ENCODE data around the gene DSC3. TPM values are rescaled to one million over a fixed set of nuclear protein-coding genes. Genes with fewer than 3 reads are reported as not detected.

Gene DSC3
- total and polyA plus RNA-seq, 2 donors (not counting 3 experiments of a cell fraction or from before 2014, with no cell fraction given) = 0.04 to 0.18 TPM

DNA sequence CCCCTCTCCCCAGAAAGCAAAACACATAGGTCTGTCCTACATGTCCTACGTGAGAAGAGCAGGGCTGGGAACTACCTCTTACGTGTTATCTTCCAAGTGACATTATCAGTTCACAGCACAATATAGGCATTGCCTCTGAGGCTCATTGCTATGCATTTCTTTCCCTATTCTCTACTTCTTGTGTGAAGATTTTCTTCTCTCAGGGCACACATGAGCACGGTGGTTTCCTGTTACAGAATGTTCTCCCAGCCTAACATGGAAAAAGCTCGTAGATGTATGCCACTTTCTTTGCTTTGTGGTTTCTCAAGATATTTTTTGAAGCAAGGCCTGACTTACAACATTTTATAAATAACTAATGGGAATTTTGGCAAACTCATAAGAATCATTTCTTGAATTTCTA lies 19.4 kb upstream of the DSC3 start:
- Histone ChIP-seq H3K27ac (ENCODE audit: insufficient read depth, low read depth, low read length) (no peak overlapping the region), H3K79me2 (ENCODE audit: control insufficient read depth, insufficient read depth, low read length) (no peaks in the 10 kb centered on the region), H3K36me3 (ENCODE audit: control insufficient read depth in 2 of 2, extremely low read depth in 1 of 2, insufficient read depth in 2 of 2, low read length in 2 of 2) (no peaks in the 10 kb centered on the region), H3K4me2 (ENCODE audit: insufficient read depth, low read length) (no peak overlapping the region), H3K9me3 (replicated peaks; ENCODE audit: control insufficient read depth, insufficient read depth, low read length) (no peaks in the 10 kb centered on the region), H3K27me3 (ENCODE audit: control insufficient read depth in 2 of 2, insufficient read depth in 2 of 2, low read length in 2 of 2) (no peaks in the 10 kb centered on the region), H2AFZ (ENCODE audit: low read depth, low read length) (no peak overlapping the region), H3K4me3 (replicated peaks in 1 of 3; ENCODE audit: insufficient read depth in 1 of 3, low read depth in 1 of 3, low read length in 3 of 3) (no peak overlapping the region), H3K9ac (replicated peaks; ENCODE audit: extremely low read depth, insufficient read depth, low read length) (no peak overlapping the region), H3K4me1 (ENCODE audit: control insufficient read depth, extremely low read depth, insufficient read depth, low read length) (no peaks in the 10 kb centered on the region), H3K9me1 (replicated peaks; ENCODE audit: control insufficient read depth, extremely low read depth, insufficient read depth, low read length) (no peaks in the 10 kb centered on the region), H4K20me1 (replicated peaks; ENCODE audit: control insufficient read depth, extremely low read depth, insufficient read depth, low read length) (no peaks in the 10 kb centered on the region)
- FAIRE-seq (no peak), DNase-seq (ENCODE audit: low read depth, low spot score) (no peak)
- intact Hi-C loops (cut with micrococcal nuclease) (no loop called here), dilution Hi-C loops (cut with MboI; ENCODE audit: extremely low pct_ligation_motif_present, low sequenced_read_pairs) (no loop called here)
- TF ChIP-seq JUN (IDR thresholded peaks at IDR 0.05; ENCODE audit: borderline replicate concordance, insufficient read depth, insufficient read length, low read depth) (no peak), FOS (IDR thresholded peaks at IDR 0.05; ENCODE audit: borderline replicate concordance, insufficient read depth, low read length) (no peak), POLR2A (IDR thresholded peaks at IDR 0.05; ENCODE audit: low read depth, low read length) (no peak), MAX (IDR thresholded peaks at IDR 0.05; ENCODE audit: insufficient read depth, insufficient read length) (no peak), EZH2 (IDR thresholded peaks at IDR 0.05; ENCODE audit: borderline replicate concordance, low read depth, low read length, severe bottlenecking) (no peak), MYC (IDR thresholded peaks at IDR 0.05; ENCODE audit: low read depth, low read length) (no peak), POLR2AphosphoS5 (IDR thresholded peaks at IDR 0.05; ENCODE audit: insufficient read depth, low read depth, low read length) (no peak), GATA2 (IDR thresholded peaks at IDR 0.05; ENCODE audit: insufficient read depth, insufficient read length, low read depth, low read length) (no peak)
- TF ChIP-seq, protein P1, sequence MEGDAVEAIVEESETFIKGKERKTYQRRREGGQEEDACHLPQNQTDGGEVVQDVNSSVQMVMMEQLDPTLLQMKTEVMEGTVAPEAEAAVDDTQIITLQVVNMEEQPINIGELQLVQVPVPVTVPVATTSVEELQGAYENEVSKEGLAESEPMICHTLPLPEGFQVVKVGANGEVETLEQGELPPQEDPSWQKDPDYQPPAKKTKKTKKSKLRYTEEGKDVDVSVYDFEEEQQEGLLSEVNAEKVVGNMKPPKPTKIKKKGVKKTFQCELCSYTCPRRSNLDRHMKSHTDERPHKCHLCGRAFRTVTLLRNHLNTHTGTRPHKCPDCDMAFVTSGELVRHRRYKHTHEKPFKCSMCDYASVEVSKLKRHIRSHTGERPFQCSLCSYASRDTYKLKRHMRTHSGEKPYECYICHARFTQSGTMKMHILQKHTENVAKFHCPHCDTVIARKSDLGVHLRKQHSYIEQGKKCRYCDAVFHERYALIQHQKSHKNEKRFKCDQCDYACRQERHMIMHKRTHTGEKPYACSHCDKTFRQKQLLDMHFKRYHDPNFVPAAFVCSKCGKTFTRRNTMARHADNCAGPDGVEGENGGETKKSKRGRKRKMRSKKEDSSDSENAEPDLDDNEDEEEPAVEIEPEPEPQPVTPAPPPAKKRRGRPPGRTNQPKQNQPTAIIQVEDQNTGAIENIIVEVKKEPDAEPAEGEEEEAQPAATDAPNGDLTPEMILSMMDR (IDR thresholded peaks at IDR 0.05; ENCODE audit: extremely low read depth in 1 of 2, insufficient read depth in 1 of 2, low read depth in 1 of 2, low read length in 2 of 2) = no peak
- CTCF ChIA-PET = no interaction called here
- POLR2A ChIA-PET = no interaction called here
- BruUV-seq (replicated peaks) = no TSS peak
